Subcutaneous abdominal adipose tissue (tissue), 5 donors: ENCODE results near the gene NXN.

ENCODE experiments used
- H3K27ac ChIP-seq: one replicate; pipeline ENCODE4 v1.7.0; 2013; ENCODE audit warnings: low read depth, mild to moderate bottlenecking, inconsistent platforms, low read length, moderate library complexity
- H3K27me3 ChIP-seq, 5 donors: one replicate each; pipeline ENCODE4 v1.7.0; 2013; ENCODE audit warnings: low read length in 5 of 5, inconsistent platforms in 1 of 5; ENCODE audit not compliant: control insufficient read depth in 5 of 5, insufficient read depth in 4 of 5
- H3K36me3 ChIP-seq, 5 donors: one replicate each; pipeline ENCODE4 v1.7.0; 2013; ENCODE audit warnings: low read length in 5 of 5; ENCODE audit not compliant: control insufficient read depth in 5 of 5, insufficient read depth in 5 of 5
- H3K4me1 ChIP-seq, 5 donors: one replicate each; pipeline ENCODE4 v1.7.0; 2013; ENCODE audit warnings: low read length in 5 of 5, mild to moderate bottlenecking in 3 of 5, moderate library complexity in 1 of 5; ENCODE audit not compliant: control insufficient read depth in 5 of 5, insufficient read depth in 5 of 5
- H3K4me3 ChIP-seq, 5 donors: one replicate each; pipeline ENCODE4 v1.7.0; 2013; ENCODE audit warnings: low read length in 5 of 5, low read depth in 1 of 5
- H3K9ac ChIP-seq, 5 donors: one replicate each; pipeline ENCODE4 v1.7.0; 2013; ENCODE audit warnings: low read length in 5 of 5, mild to moderate bottlenecking in 4 of 5, moderate library complexity in 3 of 5
- H3K9me3 ChIP-seq, 5 donors: one replicate each; pipeline ENCODE4 v1.7.0; 2013; ENCODE audit warnings: low read length in 5 of 5; ENCODE audit not compliant: control insufficient read depth in 5 of 5
- donor health status: healthy.
- donor health status: healthy.
- donor health status: healthy.
- donor health status: healthy.
- donor health status: healthy.

The NXN gene

DNA sequence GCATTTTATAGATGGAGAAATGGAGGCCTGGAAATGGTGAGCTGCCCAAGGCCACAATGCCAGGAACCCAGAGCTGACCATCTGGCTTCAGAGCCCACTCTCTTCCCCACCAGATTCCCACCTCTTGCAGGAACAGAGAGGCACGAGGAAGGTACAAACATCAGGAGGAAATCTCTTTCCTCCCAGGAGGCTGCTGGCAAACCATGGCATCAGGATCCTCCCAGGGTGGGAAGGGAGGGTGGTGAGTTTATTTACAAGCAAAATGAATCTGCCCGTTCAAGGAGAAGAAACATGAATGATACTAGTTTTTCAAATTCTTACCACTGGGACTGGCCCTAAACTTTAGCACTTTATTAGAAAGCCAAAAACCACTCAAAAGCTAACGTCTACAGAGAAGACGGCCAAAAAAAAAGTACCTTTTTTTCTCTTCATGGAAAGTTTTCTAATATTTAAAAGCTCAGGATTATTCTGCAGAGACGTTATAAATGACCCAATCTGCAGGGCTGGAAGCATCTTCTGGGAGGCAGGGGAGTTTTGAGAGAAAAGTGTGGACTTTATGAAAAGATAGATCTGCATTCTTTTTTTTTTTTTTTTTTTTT is 79.1 kb downstream of the NXN start:
- Histone ChIP-seq H3K36me3 (no peaks in the 10 kb centered on the region), H3K27me3 (peaks cover 2 to 19% (median 10%) of the 10 kb centered on the region in 5 donors), H3K4me3 (no peak overlapping the region), H3K9ac (no peak overlapping the region), H3K27ac (peak overlapping the region; percentile 35), H3K4me1 (peaks cover 17 to 41% (median 29%) of the 10 kb centered on the region in 5 donors), H3K9me3 (no peaks in the 10 kb centered on the region)

DNA sequence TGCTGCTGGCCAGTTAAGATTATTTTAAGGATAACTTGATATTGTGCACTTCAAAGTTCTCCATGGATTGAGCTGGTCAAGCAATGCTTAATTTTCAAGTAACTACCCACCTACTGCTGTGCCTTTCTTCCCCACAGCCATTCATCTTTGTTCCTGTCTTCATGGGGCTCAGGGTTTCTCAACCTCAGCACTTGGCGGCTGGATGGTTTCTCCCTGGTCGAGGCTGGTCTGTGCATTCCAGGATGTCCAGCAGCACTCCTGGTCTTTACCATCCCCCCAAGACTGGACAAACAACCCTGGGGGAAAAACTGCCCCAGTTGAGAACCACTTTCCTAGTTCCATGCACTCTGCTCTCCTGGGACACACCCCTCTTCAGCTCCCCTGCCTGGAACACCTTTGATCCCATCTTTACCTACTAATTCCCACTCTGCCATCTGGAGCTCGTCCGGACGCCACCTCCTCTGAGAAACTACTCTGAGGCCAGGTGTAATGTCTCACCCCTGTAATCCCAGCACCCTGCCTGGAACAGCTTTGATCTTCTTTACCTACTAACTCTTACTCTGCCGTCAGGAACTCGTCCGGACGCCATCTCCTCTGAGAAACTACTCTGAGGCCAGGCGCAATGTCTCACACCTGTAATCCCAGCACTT is 81.5 kb downstream of the NXN start:
- no peaks in the 10 kb centered on the region for H3K9me3 ChIP-seq
- peak overlapping the region; percentile 37 for H3K27ac ChIP-seq
- H3K9ac ChIP-seq: no peak overlapping the region
- H3K4me3 ChIP-seq: no peak overlapping the region
- peaks cover 17 to 41% (median 29%) of the 10 kb centered on the region in 5 donors for H3K4me1 ChIP-seq
- peaks cover 0 to 13% (median 2%) of the 10 kb centered on the region in 5 donors for H3K27me3 ChIP-seq
- H3K36me3 ChIP-seq: no peaks in the 10 kb centered on the region

GRCh38 chr17:896953-897661 is 82.5 kb downstream of the NXN start:
- peak overlapping the region; percentile 20 to 56 (median 35) for H3K4me3 ChIP-seq
- H3K9ac ChIP-seq: peak overlapping the region in 2 of 5 donors; percentile 39 to 51
- H3K9me3 ChIP-seq: no peaks in the 10 kb centered on the region
- no peaks in the 10 kb centered on the region for H3K36me3 ChIP-seq
- H3K27ac ChIP-seq: peak overlapping the region; percentile 60
- peaks cover 14 to 38% (median 28%) of the 10 kb centered on the region in 5 donors for H3K4me1 ChIP-seq
- H3K27me3 ChIP-seq: peaks cover 0 to 9% (median 2%) of the 10 kb centered on the region in 5 donors

- peak overlapping the region; percentile 60 for H3K27ac ChIP-seq
- no peaks in the 10 kb centered on the region for H3K9me3 ChIP-seq
- no peaks in the 10 kb centered on the region for H3K36me3 ChIP-seq
- peaks cover 11 to 32% (median 21%) of the 10 kb centered on the region in 5 donors for H3K4me1 ChIP-seq
- no peak overlapping the region for H3K9ac ChIP-seq
- H3K27me3 ChIP-seq: peaks cover 0 to 7% (median 2%) of the 10 kb centered on the region in 5 donors
- H3K4me3 ChIP-seq: peak overlapping the region in 3 of 5 donors; percentile 22 to 56 (median 35)
Observed at GRCh38 chr17:896454-896853, 83.1 kb downstream of the NXN start.

GRCh38 chr17:892958-893357 is 86.6 kb downstream of the NXN start:
- Histone ChIP-seq H3K4me1 (peaks cover 6 to 16% (median 11%) of the 10 kb centered on the region in 5 donors), H3K4me3 (no peak overlapping the region), H3K9ac (no peak overlapping the region), H3K9me3 (no peaks in the 10 kb centered on the region), H3K27me3 (peaks cover 0 to 11% (median 5%) of the 10 kb centered on the region in 5 donors), H3K36me3 (no peaks in the 10 kb centered on the region), H3K27ac (no peak overlapping the region)

GRCh38 chr17:888998-889441 is 90.6 kb downstream of the NXN start:
- no peak overlapping the region for H3K4me3 ChIP-seq
- peaks cover 0 to 8% (median 3%) of the 10 kb centered on the region in 5 donors for H3K27me3 ChIP-seq
- H3K9me3 ChIP-seq: no peaks in the 10 kb centered on the region
- H3K9ac ChIP-seq: no peak overlapping the region
- peaks cover 0 to 6% (median 0%) of the 10 kb centered on the region in 5 donors for H3K4me1 ChIP-seq
- no peaks in the 10 kb centered on the region for H3K36me3 ChIP-seq
- no peak overlapping the region for H3K27ac ChIP-seq

DNA sequence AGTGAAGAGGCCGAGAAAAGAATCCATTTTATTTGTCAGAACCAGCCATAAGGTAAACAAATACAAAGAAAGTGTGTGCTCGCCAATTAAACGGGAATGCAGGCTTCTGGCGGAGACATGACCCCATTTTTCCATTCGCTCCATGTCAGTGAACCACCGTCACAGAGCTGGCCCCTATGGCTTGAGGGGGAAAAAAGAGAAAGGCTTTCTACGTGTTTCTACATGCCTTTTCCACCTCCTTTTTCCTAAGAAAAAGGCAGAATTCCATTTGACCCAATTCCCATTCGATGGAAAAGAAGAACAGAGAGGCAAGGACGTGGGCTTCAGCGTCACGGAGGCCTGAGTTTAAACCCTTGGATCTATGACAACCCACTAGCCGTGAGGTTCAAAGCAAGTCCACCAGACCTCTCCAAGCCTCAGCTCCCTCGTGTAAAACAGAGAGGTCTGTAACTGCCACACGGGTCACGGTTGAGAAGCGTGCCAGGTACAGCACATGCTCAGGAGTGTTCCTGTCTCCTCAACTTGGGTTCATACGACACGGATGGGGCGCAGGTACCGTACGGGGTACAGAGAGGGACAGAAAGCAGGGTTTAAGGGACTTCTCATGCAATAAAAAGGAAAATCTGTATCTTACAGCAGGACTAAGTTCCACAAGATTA is 91.9 kb downstream of the NXN start:
- no peak overlapping the region for H3K27ac ChIP-seq

GRCh38 chr17:885971-886571 is 93.5 kb downstream of the NXN start:
- Histone ChIP-seq H3K9ac (no peak overlapping the region), H3K4me1 (peaks cover 1 to 20% (median 12%) of the 10 kb centered on the region in 5 donors), H3K4me3 (no peak overlapping the region), H3K27ac (no peak overlapping the region), H3K9me3 (no peaks in the 10 kb centered on the region), H3K36me3 (no peaks in the 10 kb centered on the region), H3K27me3 (peaks cover 0 to 8% (median 2%) of the 10 kb centered on the region in 5 donors)

More for the DNA sequence above, 91.9 kb downstream of the NXN start:
- peaks cover 1 to 16% (median 10%) of the 10 kb centered on the region in 5 donors for H3K4me1 ChIP-seq
- no peak overlapping the region for H3K9ac ChIP-seq
- H3K36me3 ChIP-seq: no peaks in the 10 kb centered on the region
- H3K4me3 ChIP-seq: no peak overlapping the region
- H3K9me3 ChIP-seq: no peaks in the 10 kb centered on the region
- H3K27me3 ChIP-seq: peaks cover 0 to 8% (median 3%) of the 10 kb centered on the region in 5 donors

DNA sequence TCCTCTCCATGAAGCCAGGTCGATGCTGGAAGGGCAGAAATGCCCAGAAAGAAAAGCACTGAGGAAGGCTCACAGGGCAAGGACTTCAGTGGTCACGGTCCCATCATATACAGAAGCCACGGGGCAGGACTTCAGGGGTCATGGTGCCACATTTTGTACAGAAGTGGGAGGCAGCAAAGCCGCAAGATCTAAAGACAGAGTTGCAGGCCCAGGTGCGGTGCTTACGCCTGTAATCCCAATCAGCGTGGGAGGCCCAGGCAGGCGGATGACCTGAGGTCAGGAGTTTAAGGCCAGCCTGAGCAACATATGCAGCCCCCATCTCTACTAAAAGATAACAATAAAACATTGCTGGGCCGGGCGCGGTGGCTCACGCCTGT is 96.0 kb downstream of the NXN start:
- H3K9me3 ChIP-seq: no peaks in the 10 kb centered on the region
- no peak overlapping the region for H3K4me3 ChIP-seq
- peaks cover 0 to 8% (median 0%) of the 10 kb centered on the region in 5 donors for H3K27me3 ChIP-seq
- H3K9ac ChIP-seq: no peak overlapping the region
- peaks cover 6 to 31% (median 20%) of the 10 kb centered on the region in 5 donors for H3K4me1 ChIP-seq
- H3K27ac ChIP-seq: no peak overlapping the region
- H3K36me3 ChIP-seq: no peaks in the 10 kb centered on the region
